Hepatocyte (in vitro differentiated cells): Measurements from ENCODE around the gene SLC44A4. TPM values are rescaled to one million over a fixed set of nuclear protein-coding genes. Genes with fewer than 3 reads are reported as not detected.
A peak's percentile ranks its signal among the peaks of the same experiment; 100 is the strongest.
"Not testable (repeated sequence)": the region's sequence is repeated elsewhere in the genome, so short reads cannot be mapped to it uniquely, and the experiment has no call there.

Source experiments
- DNase-seq: peaks from one replicate; pipeline ENCODE4 v3.0.0-alpha.2; 2016; ENCODE audit warnings: low spot score
- H2AFZ ChIP-seq: fragments of 200-600 bp; sonication (generic); 2 replicates; pipeline ENCODE4 v1.6.0; 2016; ENCODE audit warnings: antibody characterized with exemption, mild to moderate bottlenecking
- H3K27ac ChIP-seq: fragments of 200-600 bp; sonication (generic); 2 replicates; pipeline ENCODE4 v1.5.1; 2016; ENCODE audit warnings: mild to moderate bottlenecking
- H3K27me3 ChIP-seq: fragments of 200-600 bp; sonication (generic); 2 replicates; pipeline ENCODE4 v1.6.1; 2016
- H3K36me3 ChIP-seq: fragments of 200-600 bp; sonication (generic); replicated peaks from 2 replicates; pipeline ENCODE4 v1.5.1; 2016; ENCODE audit warnings: low read depth; ENCODE audit not compliant: insufficient read depth
- H3K4me1 ChIP-seq: fragments of 200-600 bp; sonication (generic); 2 replicates; pipeline ENCODE4 v1.5.1; 2016; ENCODE audit warnings: mild to moderate bottlenecking, moderate library complexity; ENCODE audit not compliant: insufficient read depth
- H3K4me2 ChIP-seq: fragments of 200-600 bp; sonication (generic); 2 replicates; pipeline ENCODE4 v1.6.0; 2016
- H3K4me3 ChIP-seq: fragments of 200-600 bp; sonication (generic); 2 replicates; pipeline ENCODE4 v1.5.1; 2016; ENCODE audit warnings: mild to moderate bottlenecking
- H3K79me2 ChIP-seq: fragments of 200-600 bp; sonication (generic); 2 replicates; pipeline ENCODE4 v1.6.0; 2017; ENCODE audit warnings: mild to moderate bottlenecking
- H3K9me2 ChIP-seq: fragments of 200-600 bp; sonication (generic); replicated peaks from 2 replicates; pipeline ENCODE4 v1.6.0; 2017; ENCODE audit warnings: mild to moderate bottlenecking; ENCODE audit not compliant: insufficient read depth
- H3K9me3 ChIP-seq: fragments of 200-600 bp; sonication (generic); 2 replicates; pipeline ENCODE4 v1.5.1; 2016; ENCODE audit warnings: low read depth, mild to moderate bottlenecking
- H4K20me1 ChIP-seq: fragments of 200-600 bp; sonication (generic); 2 replicates; pipeline ENCODE4 v1.6.0; 2016; ENCODE audit warnings: mild to moderate bottlenecking; ENCODE audit not compliant: insufficient read depth, poor library complexity, severe bottlenecking
- EZH2 ChIP-seq: fragments of 200-600 bp; sonication (generic); IDR thresholded peaks from 2 replicates; pipeline ENCODE4 v1.6.1; 2016; ENCODE audit warnings: antibody characterized with exemption, mild to moderate bottlenecking, borderline replicate concordance
- EZH2phosphoT487 ChIP-seq: fragments of 200-600 bp; sonication (generic); IDR thresholded peaks from one replicate; pipeline ENCODE4 v1.6.1; 2018; ENCODE audit warnings: antibody characterized with exemption, mild to moderate bottlenecking, low read depth, moderate library complexity; ENCODE audit not compliant: unreplicated experiment, severe bottlenecking
- WGBS: methylation state at CpG from one replicate; pipeline ENCODE4 v1.1.6; 2016; ENCODE audit warnings: low lambda C conversion rate; ENCODE audit errors: missing lambda C conversion rate; 5-methylcytosine and 5-hydroxymethylcytosine counted together
- polyA plus RNA-seq: library from polyadenylated mRNA; unstranded; fragments of >200 nt; fragmentation: Nextera tagmentation; extraction: Ambion mirVana; gene quantifications from 2 replicates; pipeline ENCODE4 v1.2.1, GENCODE V29; 2016
- total RNA-seq: library from RNA; depleted of rRNA; stranded (reverse); fragments of >200 nt; gene quantifications from 2 replicates; pipeline ENCODE4 v1.2.3, GENCODE V29; 2014
- TF ChIP-seq, protein P1 (sequence below): fragments of 200-600 bp; sonication (generic); IDR thresholded peaks from 2 replicates; pipeline ENCODE4 v1.5.1; 2016; ENCODE audit warnings: antibody characterized with exemption, mild to moderate bottlenecking; ENCODE audit not compliant: poor library complexity

SLC44A4 gene
- total and polyA plus RNA-seq, 2 experiments from 2014 or later, result 76.2 to 90.8 TPM

- Histone ChIP-seq H3K27ac (peak overlapping the region; percentile 91), H3K27me3 (no peaks in the 10 kb centered on the region), H3K9me3 (no peaks in the 10 kb centered on the region), H3K4me2 (peak overlapping the region; percentile 76), H2AFZ (no peak overlapping the region), H3K36me3 (no peaks in the 10 kb centered on the region), H3K4me3 (no peak overlapping the region), H3K4me1 (peaks cover 31% of the 10 kb centered on the region), H4K20me1 (no peaks in the 10 kb centered on the region), H3K9me2 (no peaks in the 10 kb centered on the region), H3K79me2 (peaks cover 19% of the 10 kb centered on the region)
- TF ChIP-seq EZH2 (no peak), EZH2phosphoT487 (no peak)
- TF ChIP-seq, protein P1, sequence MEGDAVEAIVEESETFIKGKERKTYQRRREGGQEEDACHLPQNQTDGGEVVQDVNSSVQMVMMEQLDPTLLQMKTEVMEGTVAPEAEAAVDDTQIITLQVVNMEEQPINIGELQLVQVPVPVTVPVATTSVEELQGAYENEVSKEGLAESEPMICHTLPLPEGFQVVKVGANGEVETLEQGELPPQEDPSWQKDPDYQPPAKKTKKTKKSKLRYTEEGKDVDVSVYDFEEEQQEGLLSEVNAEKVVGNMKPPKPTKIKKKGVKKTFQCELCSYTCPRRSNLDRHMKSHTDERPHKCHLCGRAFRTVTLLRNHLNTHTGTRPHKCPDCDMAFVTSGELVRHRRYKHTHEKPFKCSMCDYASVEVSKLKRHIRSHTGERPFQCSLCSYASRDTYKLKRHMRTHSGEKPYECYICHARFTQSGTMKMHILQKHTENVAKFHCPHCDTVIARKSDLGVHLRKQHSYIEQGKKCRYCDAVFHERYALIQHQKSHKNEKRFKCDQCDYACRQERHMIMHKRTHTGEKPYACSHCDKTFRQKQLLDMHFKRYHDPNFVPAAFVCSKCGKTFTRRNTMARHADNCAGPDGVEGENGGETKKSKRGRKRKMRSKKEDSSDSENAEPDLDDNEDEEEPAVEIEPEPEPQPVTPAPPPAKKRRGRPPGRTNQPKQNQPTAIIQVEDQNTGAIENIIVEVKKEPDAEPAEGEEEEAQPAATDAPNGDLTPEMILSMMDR, result no peak
- 62% methylated on average over 4 of the region's 4 CpGs for WGBS
- DNase-seq, result no peak
These were observed 53.2 kb downstream of the SLC44A4 start for GRCh38 chr6:31825553-31825952.

DNA sequence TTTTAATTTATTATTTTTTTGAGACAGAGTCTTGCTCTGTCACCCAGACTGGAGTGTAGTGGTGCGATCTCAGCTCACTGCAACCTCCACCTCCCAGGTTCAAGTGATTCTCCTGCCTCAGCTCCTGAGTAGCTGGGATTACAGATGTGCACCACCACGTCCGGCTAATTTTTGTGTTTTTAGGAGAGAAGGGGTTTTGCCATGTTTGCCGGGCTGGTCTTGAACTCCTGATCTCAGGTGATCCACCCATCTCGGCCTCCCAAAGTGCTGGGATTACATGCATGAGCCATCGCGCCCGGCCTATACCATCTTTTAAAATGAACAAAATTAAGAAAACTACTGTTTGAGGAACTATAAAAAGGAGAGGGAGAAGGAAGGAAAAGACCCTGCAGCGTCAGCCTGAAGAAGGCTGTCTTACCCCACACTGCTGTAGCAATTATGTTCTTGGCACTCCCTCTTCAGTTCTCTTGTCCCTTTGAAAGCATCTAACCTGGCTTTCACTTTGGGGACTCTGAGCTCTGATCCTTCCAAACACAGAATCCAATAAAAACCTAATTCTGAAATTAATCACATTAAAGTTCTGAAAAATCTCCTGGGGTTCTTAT is 55.1 kb downstream of the SLC44A4 start:
- not testable (repeated sequence) for H3K36me3 ChIP-seq, H3K9me2 ChIP-seq, H3K27ac ChIP-seq, H4K20me1 ChIP-seq, H2AFZ ChIP-seq, DNase-seq, H3K27me3 ChIP-seq, H3K4me2 ChIP-seq, H3K9me3 ChIP-seq, H3K4me3 ChIP-seq
- peaks cover 43% of the 10 kb centered on the region for H3K4me1 ChIP-seq
- 95% methylated on average over 9 of the region's 9 CpGs for WGBS
- H3K79me2 ChIP-seq, result peaks cover 11% of the 10 kb centered on the region

GRCh38 chr6:31822036-31822821 is 56.6 kb downstream of the SLC44A4 start:
- peak overlapping the region; percentile 94 for H3K27ac ChIP-seq
- TF ChIP-seq EZH2 (no peak), EZH2phosphoT487 (no peak)
- TF ChIP-seq, protein P1, result no peak
- WGBS, result 6% methylated on average over 23 of the region's 25 CpGs
- DNase-seq, result peak; percentile 88
- H3K9me3 ChIP-seq, result no peaks in the 10 kb centered on the region
- peaks cover 21% of the 10 kb centered on the region for H3K79me2 ChIP-seq
- H2AFZ ChIP-seq, result peak overlapping the region; percentile 89
- H3K36me3 ChIP-seq, result no peaks in the 10 kb centered on the region
- H3K9me2 ChIP-seq, result no peaks in the 10 kb centered on the region
- peak overlapping the region; percentile 74 for H3K4me2 ChIP-seq
- peak overlapping the region; percentile 69 for H3K4me3 ChIP-seq
- no peaks in the 10 kb centered on the region for H4K20me1 ChIP-seq
- H3K4me1 ChIP-seq, result peaks cover 51% of the 10 kb centered on the region
- no peaks in the 10 kb centered on the region for H3K27me3 ChIP-seq
